T-cell (primary cell): ENCODE measurements around the gene KAZN. TPM values are rescaled to one million over a fixed set of nuclear protein-coding genes. Genes with fewer than 3 reads are reported as not detected.

Experiments used
- ATAC-seq, 4 experiments: fragments of 200-7000 bp in 3 of 4; fragments of 150-1000 bp in 1 of 4; cut with Tn5 transposase; replicated peaks in 1 of 4; 1 replicate in 3 of 4; 2 replicates in 1 of 4; pipeline ENCODE4 v1.10.0; 2021; ENCODE audit warnings: moderate library complexity in 3 of 4, mild to moderate bottlenecking in 2 of 4, moderate number of reproducible peaks in 1 of 4
- CTCF ChIA-PET, 2 donors: fragments of 300-600 bp; sonication (Branson Sonifier 250); formaldehyde crosslinking; loops; one replicate each; lab custom pipeline; 2022; ENCODE audit warnings: antibody characterized with exemption in 2 of 2; lab: Charles Lee
- POLR2A ChIA-PET, 2 donors: fragments of 300-600 bp; sonication (Branson Sonifier 250); formaldehyde crosslinking; loops; one replicate each; lab custom pipeline; 2022; ENCODE audit warnings: antibody characterized with exemption in 2 of 2; lab: Charles Lee
- DNase-seq, 35 experiments: peaks; one replicate each; pipeline versions ENCODE4 v3.0.0 to v3.0.0-alpha.2; 2013 to 2023
- H3K27ac ChIP-seq: one replicate; pipeline ENCODE4 v1.5.1; 2013; ENCODE audit warnings: low read length
- H3K27me3 ChIP-seq, 2 experiments: replicated peaks in 1 of 2; 1 replicate in 1 of 2; 2 replicates in 1 of 2; pipeline versions ENCODE4 v1.6.1 to v1.7.0; 2013; ENCODE audit warnings: low read length in 1 of 2, mixed read lengths in 1 of 2; ENCODE audit not compliant: control insufficient read depth in 2 of 2, insufficient read depth in 2 of 2; ENCODE audit errors: extremely low read depth in 1 of 2
- H3K36me3 ChIP-seq, 2 donors: 1 replicate in 1 of 2; 2 replicates in 1 of 2; pipeline versions ENCODE4 v1.6.1 to v1.7.0; 2013; ENCODE audit warnings: low read length in 1 of 2; ENCODE audit not compliant: control insufficient read depth in 2 of 2, insufficient read depth in 1 of 2; ENCODE audit errors: extremely low read depth in 1 of 2
- H3K4me1 ChIP-seq, 2 experiments: 1 replicate in 1 of 2; 2 replicates in 1 of 2; pipeline versions ENCODE4 v1.6.1 to v1.7.0; 2013; ENCODE audit warnings: low read length in 2 of 2, mixed read lengths in 1 of 2; ENCODE audit not compliant: insufficient read depth in 2 of 2, control insufficient read depth in 1 of 2; ENCODE audit errors: extremely low read depth in 1 of 2
- H3K4me3 ChIP-seq, 2 donors: 1 replicate in 1 of 2; 2 replicates in 1 of 2; pipeline versions ENCODE4 v1.5.1 to v1.7.0; 2013; ENCODE audit warnings: mild to moderate bottlenecking in 2 of 2, low read length in 1 of 2, moderate library complexity in 1 of 2; ENCODE audit not compliant: control insufficient read depth in 1 of 2; ENCODE audit errors: extremely low read depth in 1 of 2
- H3K9me3 ChIP-seq: 2 replicates; pipeline ENCODE4 v1.7.0; 2013
- H3K27ac Mint-ChIP-seq, 2 donors: one replicate each; pipeline ENCODE4 v1.8.0; 2020 to 2021; ENCODE audit warnings: mild to moderate bottlenecking in 2 of 2, mixed read lengths in 2 of 2
- H3K27me3 Mint-ChIP-seq, 2 donors: one replicate each; pipeline ENCODE4 v1.8.0; 2021 to 2022; ENCODE audit warnings: mixed read lengths in 2 of 2
- H3K36me3 Mint-ChIP-seq: one replicate; pipeline ENCODE4 v1.8.0; 2021; ENCODE audit warnings: mixed read lengths
- H3K4me1 Mint-ChIP-seq, 3 donors: one replicate each; pipeline ENCODE4 v1.8.0; 2020 to 2022; ENCODE audit warnings: mixed read lengths in 3 of 3, mild to moderate bottlenecking in 1 of 3
- H3K4me3 Mint-ChIP-seq, 3 donors: one replicate each; pipeline ENCODE4 v1.8.0; 2020 to 2022; ENCODE audit warnings: mild to moderate bottlenecking in 3 of 3, mixed read lengths in 3 of 3, moderate library complexity in 3 of 3
- H3K9me3 Mint-ChIP-seq, 3 donors: one replicate each; pipeline ENCODE4 v1.8.0; 2020 to 2022; ENCODE audit warnings: mixed read lengths in 3 of 3
- WGBS: methylation state at CpG from one replicate; pipeline ENCODE4 v1.1.5; 2013; ENCODE audit warnings: missing lambda C conversion rate; ENCODE audit not compliant: insufficient coverage; 5-methylcytosine and 5-hydroxymethylcytosine counted together
- total RNA-seq, 35 experiments: library from RNA in 6 of 35; stranded (reverse) in 6 of 35; fragments of 120-200 nt in 1 of 35; gene quantifications; one replicate each; pipeline versions ENCODE4 v1.2.1 to v1.2.4 and lab custom pipeline; 2013 to 2026

The KAZN gene
- total RNA-seq, 5 donors from 2014 or later (not counting 1 experiment from before 2014, with no cell fraction given): 0.18 to 0.58 (median 0.30) TPM

DNA sequence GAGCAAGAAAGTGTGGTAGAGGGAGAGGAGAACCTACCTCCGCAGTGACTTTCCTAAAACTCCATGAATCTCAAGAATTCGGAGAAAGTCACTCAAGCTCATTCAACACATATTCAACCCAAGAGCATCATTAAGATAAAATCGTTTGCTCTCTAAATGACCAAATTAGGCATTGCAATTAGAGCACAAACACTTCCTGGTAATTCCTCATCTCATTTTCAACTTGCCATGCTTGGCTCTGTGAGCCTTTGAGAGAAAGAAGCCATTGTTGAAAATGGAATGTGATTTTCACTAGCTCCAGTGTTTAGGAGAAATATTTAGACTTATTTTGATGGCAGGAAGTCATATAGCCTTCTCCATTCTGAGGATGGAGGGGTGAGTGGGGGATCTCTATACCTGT, 52.5 kb downstream of the KAZN start:
- H3K4me3 ChIP-seq: no peak overlapping the region
- peaks cover 0 to 4% of the 10 kb centered on the region in 2 experiments for H3K27me3 ChIP-seq
- H3K4me1 ChIP-seq: no peaks in the 10 kb centered on the region
- H3K4me1 Mint-ChIP-seq: no peaks in the 10 kb centered on the region
- H3K36me3 ChIP-seq: no peaks in the 10 kb centered on the region
- H3K27ac ChIP-seq: no peak overlapping the region
- ATAC-seq: no peak
- no peak overlapping the region for H3K27ac Mint-ChIP-seq
- WGBS: 71% methylated on average over 1 of the region's 3 CpGs
- no peaks in the 10 kb centered on the region for H3K36me3 Mint-ChIP-seq
- H3K27me3 Mint-ChIP-seq: peaks cover 0 to 3% of the 10 kb centered on the region in 2 donors
- no peaks in the 10 kb centered on the region for H3K9me3 ChIP-seq
- no peaks in the 10 kb centered on the region for H3K9me3 Mint-ChIP-seq
- ChIA-PET POLR2A (no interaction called here), CTCF (no interaction called here)
- no peak overlapping the region for H3K4me3 Mint-ChIP-seq
- DNase-seq: no peak

DNA sequence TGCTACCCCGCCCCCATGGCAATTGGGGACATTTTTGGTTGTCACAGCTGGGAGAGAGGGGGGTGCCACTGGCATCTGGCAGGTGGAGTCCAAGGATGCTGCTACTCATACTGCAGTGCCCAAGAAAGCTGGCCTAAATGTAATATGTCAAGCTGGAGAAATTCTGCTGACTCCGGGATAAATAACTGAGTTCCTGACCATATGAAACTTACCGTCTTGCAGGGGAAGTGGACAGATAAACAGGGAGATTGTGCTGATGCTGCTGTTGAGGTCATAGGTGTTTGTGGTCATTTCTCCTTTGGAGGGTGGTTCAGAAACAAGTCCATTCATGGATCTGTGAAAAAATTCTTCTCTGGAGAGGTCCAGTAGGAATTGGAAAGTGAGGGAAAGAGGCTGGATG, 54.4 kb downstream of the KAZN start:
- Histone ChIP-seq H3K9me3 (no peaks in the 10 kb centered on the region), H3K4me1 (no peaks in the 10 kb centered on the region), H3K36me3 (no peaks in the 10 kb centered on the region), H3K27me3 (peaks cover 0 to 4% of the 10 kb centered on the region in 2 experiments), H3K4me3 (no peak overlapping the region), H3K27ac (no peak overlapping the region)
- Mint-ChIP-seq H3K4me1 (no peaks in the 10 kb centered on the region), H3K27ac (no peak overlapping the region), H3K4me3 (no peak overlapping the region), H3K9me3 (no peaks in the 10 kb centered on the region), H3K27me3 (peaks cover 3% of the 10 kb centered on the region in 2 donors), H3K36me3 (no peaks in the 10 kb centered on the region)
- ATAC-seq: no peak
- POLR2A ChIA-PET: no interaction called here
- WGBS: 78% methylated on average over 3 of the region's 3 CpGs
- CTCF ChIA-PET: no interaction called here
- DNase-seq: no peak

DNA sequence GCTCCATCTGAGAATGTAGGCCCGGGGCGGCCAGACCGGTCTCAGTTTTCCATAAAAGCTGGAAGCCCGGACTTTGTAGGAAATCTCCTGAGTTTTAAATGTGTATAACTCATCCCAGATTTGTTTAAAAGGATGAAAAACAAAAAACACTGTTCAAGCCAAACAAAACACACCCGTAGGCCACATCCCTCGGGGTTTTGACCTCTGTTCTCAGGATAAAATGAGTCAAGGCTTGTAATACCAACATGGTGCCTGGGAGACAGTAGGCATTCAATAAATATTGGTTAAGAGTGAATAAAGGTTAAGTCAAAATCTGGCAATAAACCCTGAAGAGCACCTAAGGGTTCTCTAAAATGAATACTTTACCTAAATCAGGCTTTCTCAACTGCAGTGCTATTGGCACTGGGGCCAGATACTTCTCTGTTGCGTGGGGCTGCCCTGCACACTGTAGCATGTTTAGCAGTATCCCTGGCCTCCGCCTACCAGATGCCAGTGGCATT, 55.0 kb downstream of the KAZN start:
- Mint-ChIP-seq H3K9me3 (no peaks in the 10 kb centered on the region), H3K36me3 (no peaks in the 10 kb centered on the region), H3K4me3 (no peak overlapping the region), H3K4me1 (no peaks in the 10 kb centered on the region), H3K27ac (no peak overlapping the region), H3K27me3 (peaks cover 0 to 5% of the 10 kb centered on the region in 2 donors)
- 90% methylated on average over 1 of the region's 8 CpGs for WGBS
- CTCF ChIA-PET: no interaction called here
- no peaks in the 10 kb centered on the region for H3K4me1 ChIP-seq
- no peak for DNase-seq
- H3K4me3 ChIP-seq: no peak overlapping the region
- no peaks in the 10 kb centered on the region for H3K9me3 ChIP-seq
- no peak overlapping the region for H3K27ac ChIP-seq
- H3K36me3 ChIP-seq: no peaks in the 10 kb centered on the region
- POLR2A ChIA-PET: no interaction called here
- ATAC-seq: no peak
- H3K27me3 ChIP-seq: peaks cover 0 to 4% of the 10 kb centered on the region in 2 experiments

DNA sequence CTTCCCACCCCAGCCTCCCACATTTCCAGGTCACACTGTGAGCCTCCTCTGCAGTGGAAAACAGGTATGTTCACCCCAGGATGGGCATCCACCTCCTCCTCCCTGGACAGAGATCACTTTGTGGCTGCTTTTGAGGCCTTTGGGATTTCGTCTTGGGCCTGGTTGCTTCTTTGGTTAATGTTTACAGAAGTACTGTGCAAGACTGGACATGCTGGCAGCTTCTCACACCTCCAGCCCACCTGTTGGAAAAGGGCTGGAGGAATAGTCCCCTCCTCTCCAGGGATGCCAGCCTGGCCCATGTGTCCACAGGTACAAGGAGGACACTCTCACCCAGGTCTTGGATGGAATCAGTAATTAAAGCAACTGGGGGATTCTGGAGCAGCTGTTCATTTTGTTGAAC, 56.1 kb downstream of the KAZN start:
- ChIA-PET CTCF (no interaction called here), POLR2A (no interaction called here)
- Mint-ChIP-seq H3K4me1 (no peaks in the 10 kb centered on the region), H3K4me3 (no peak overlapping the region), H3K36me3 (no peaks in the 10 kb centered on the region), H3K27ac (no peak overlapping the region), H3K27me3 (peaks cover 0 to 5% of the 10 kb centered on the region in 2 donors), H3K9me3 (no peaks in the 10 kb centered on the region)
- H3K36me3 ChIP-seq: no peaks in the 10 kb centered on the region
- no peaks in the 10 kb centered on the region for H3K4me1 ChIP-seq
- peaks cover 0 to 9% of the 10 kb centered on the region in 2 experiments for H3K27me3 ChIP-seq
- no peak overlapping the region for H3K27ac ChIP-seq
- DNase-seq (no peak), ATAC-seq (no peak)
- WGBS: no CpG with 5 or more reads among the region's 1 CpG
- no peaks in the 10 kb centered on the region for H3K9me3 ChIP-seq
- H3K4me3 ChIP-seq: no peak overlapping the region

- H3K27me3 Mint-ChIP-seq: peaks cover 0 to 5% of the 10 kb centered on the region in 2 donors
- no peak overlapping the region for H3K27ac Mint-ChIP-seq
- Histone ChIP-seq H3K27ac (no peak overlapping the region), H3K9me3 (no peaks in the 10 kb centered on the region), H3K4me1 (no peaks in the 10 kb centered on the region), H3K4me3 (no peak overlapping the region), H3K27me3 (peaks cover 0 to 9% of the 10 kb centered on the region in 2 experiments), H3K36me3 (no peaks in the 10 kb centered on the region)
- ChIA-PET CTCF (no interaction called here), POLR2A (no interaction called here)
- no peaks in the 10 kb centered on the region for H3K9me3 Mint-ChIP-seq
- ATAC-seq (no peak), DNase-seq (no peak)
- 92% methylated on average over 4 of the region's 7 CpGs for WGBS
- no peak overlapping the region for H3K4me3 Mint-ChIP-seq
- no peaks in the 10 kb centered on the region for H3K4me1 Mint-ChIP-seq
- H3K36me3 Mint-ChIP-seq: no peaks in the 10 kb centered on the region
Measured at GRCh38 chr1:14655385-14655784, 56.9 kb downstream of the KAZN start.

- no peaks in the 10 kb centered on the region for H3K36me3 ChIP-seq
- no peak for ATAC-seq
- Mint-ChIP-seq H3K27ac (no peak overlapping the region), H3K4me1 (no peaks in the 10 kb centered on the region), H3K4me3 (no peak overlapping the region), H3K36me3 (no peaks in the 10 kb centered on the region), H3K9me3 (no peaks in the 10 kb centered on the region), H3K27me3 (peaks cover 3 to 8% of the 10 kb centered on the region in 2 donors)
- ChIA-PET POLR2A (no interaction called here), CTCF (no interaction called here)
- DNase-seq: no peak
- H3K4me1 ChIP-seq: no peaks in the 10 kb centered on the region
- peaks cover 0 to 9% of the 10 kb centered on the region in 2 experiments for H3K27me3 ChIP-seq
- no peak overlapping the region for H3K27ac ChIP-seq
- 76% methylated on average over 12 of the region's 13 CpGs for WGBS
- no peaks in the 10 kb centered on the region for H3K9me3 ChIP-seq
- H3K4me3 ChIP-seq: no peak overlapping the region
Measured at GRCh38 chr1:14656384-14656937, 58.0 kb downstream of the KAZN start.
